HG02943 (cell line): ENCODE measurements around the gene RGL4.
"Not testable (repeated sequence)": the region's sequence is repeated elsewhere in the genome, so short reads cannot be mapped to it uniquely, and the experiment has no call there.

ENCODE experiments used
- ATAC-seq: cut with Tn5 transposase; IDR thresholded peaks from one replicate; pipeline ENCODE4 v1.9.1; 2021; ENCODE audit warnings: mild to moderate bottlenecking, low read depth, moderate library complexity; ENCODE audit not compliant: unreplicated experiment

Gene RGL4, protein sequence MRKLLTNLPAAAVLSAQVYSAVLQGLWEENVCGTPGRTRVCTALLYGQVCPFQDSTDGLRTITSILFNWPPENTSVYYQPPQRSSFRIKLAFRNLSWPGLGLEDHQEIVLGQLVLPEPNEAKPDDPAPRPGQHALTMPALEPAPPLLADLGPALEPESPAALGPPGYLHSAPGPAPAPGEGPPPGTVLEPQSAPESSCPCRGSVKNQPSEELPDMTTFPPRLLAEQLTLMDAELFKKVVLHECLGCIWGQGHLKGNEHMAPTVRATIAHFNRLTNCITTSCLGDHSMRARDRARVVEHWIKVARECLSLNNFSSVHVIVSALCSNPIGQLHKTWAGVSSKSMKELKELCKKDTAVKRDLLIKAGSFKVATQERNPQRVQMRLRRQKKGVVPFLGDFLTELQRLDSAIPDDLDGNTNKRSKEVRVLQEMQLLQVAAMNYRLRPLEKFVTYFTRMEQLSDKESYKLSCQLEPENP

DNA sequence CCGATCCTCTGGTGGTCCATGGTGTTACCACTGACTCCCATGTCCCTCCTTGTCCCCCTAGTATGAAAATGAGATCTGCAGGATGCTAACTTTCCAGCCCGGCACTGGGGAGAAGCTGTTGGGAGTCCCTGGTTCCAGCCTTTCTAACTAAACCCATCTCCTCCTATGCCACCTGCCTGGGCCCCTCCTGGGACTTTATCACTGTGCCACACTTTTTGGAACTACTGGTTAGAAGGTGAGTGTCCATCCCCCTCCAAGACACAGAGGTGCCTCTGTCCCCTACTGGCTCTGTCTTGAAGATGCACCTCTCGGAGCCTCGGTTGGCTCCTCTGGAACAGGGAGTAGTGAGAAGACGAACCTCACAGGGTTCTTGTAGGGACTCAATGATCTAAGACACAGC is at the start of gene RGL4:
RGL4 (plus strand) TSS at position 301 of the 400 bp plus-strand sequence. CDS start 1,018 bp downstream, outside the sequence.
- no peak for ATAC-seq

DNA sequence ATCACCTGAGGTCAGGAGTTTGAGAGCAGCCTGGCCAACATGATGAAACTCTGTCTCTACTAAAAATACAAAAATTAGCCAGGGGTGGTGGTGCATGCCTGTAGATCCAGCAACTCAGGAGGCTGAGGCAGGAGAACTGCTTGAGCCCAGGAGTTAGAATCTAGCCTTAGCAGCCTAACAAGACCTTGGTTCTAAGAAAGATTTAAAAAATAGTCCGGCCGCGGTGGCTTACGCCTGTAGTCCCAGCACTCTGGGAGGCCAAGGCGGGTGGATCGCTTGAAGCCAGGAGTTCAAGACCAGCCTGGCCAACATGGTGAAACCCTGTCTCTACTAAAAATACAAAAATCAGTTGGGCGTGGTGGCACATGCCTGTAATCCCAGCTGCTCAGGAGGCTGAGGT is 44.3 kb upstream of the RGL4 start:
- not testable (repeated sequence) for ATAC-seq

DNA sequence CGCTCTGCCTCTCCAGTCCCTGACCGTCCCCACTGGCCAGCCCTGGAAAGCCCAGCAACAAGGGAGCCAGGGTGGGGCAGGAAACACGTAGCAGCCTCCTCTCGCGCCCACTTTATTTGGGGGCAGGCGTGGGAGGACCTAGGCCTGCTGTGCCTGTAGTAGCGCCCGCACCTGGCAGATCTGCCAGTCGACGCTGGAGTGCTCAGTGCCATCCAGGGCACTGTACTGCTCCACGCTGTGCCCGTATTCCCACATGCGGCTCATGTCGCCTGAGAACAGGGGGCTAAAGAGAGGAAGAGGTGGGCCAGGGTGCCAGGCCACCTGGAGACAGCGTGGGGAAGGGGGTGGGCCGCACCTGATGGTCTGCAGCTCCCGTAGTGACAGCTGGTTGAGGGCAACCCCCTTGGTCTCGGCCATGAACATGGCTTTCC is 41.7 kb upstream of the RGL4 start:
- ATAC-seq, result no peak

DNA sequence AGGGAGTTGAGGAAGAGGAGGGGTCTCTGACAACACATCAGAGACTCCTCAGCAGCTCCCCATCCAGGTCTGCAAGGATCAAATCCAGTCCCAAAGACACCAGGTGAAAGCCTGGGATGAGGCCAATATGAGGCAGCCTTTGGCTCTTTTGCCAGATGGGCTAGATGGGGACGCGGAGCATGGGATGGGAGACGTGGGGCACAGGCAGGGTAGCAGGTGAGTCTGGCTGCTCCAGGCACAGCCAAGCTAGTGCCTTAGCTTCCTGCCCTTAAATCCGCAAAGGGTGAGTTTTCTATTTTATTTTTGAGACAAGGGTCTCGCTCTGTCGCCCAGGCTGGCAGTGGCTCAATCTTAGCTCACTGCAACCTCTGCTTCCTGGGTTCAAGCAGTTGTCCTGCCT is 39.1 kb upstream of the RGL4 start:
- ATAC-seq, result no peak

DNA sequence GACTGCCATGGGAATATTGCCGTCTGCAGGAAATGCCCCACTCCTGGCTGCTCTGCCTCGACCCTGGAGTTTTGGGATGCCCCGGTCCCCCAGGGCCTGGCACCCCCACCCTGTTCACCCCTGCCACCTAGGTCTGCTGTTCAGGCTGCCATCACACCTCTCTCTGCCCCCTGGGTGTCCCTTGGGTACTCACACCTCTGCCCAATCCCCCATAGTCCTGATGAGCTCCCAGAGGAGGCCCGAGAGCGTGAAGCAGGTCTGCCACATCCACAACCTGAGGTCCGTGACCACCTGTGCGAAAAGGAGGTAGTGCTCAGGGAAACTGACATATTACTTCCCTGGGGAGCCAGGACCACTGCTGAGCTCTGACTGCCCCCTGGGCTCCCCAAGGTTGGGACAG is 38.5 kb upstream of the RGL4 start:
- ATAC-seq, result no peak

DNA sequence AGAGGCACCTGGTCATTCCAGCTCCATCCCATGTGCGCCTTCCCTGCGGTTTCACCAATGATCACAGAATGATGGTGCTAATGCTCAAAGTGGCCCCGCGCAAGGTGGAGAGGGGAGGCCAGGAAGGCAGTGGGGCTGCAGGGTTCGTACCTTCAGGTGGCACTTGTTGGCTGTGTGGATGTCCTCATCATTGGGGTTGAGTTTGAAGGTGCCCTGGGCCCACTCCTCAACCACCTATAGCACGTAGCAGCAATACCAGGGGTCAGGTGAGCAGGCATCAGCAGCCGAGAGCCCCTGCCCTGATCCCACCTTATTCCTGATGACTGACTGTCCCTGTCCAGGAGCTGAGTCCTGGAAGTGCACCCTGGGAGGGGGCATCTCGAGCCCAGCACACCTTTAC is 38.1 kb upstream of the RGL4 start:
- ATAC-seq, result no peak

DNA sequence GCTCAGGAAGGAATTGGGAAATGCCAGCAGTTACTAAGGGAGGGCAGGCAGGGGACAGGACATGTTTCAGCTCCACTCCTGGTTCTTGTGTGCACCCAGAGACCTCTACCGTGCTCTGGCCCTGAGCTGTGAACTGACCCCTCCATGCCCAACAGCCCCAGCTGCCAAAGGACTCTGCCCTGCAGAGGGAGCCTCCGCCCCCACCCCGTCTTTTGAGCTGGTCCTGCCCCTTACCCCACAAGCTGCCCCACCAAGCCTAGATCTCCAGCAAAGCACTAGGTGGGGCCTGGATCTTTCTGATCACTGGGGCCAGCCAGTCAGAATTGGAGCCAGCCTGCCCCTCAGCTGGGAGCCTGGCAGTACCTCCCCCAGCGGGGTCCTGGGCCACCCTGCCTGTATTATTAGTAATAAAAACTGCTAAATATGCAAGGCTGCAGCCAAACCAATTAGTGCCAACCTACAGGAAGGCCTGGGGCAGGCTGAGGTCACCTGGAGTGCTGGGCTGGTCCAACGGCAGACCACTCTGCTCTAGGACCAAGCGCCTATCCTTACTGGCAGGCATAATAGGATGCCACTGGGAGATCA is 34.8 kb upstream of the RGL4 start:
- ATAC-seq, result no peak

DNA sequence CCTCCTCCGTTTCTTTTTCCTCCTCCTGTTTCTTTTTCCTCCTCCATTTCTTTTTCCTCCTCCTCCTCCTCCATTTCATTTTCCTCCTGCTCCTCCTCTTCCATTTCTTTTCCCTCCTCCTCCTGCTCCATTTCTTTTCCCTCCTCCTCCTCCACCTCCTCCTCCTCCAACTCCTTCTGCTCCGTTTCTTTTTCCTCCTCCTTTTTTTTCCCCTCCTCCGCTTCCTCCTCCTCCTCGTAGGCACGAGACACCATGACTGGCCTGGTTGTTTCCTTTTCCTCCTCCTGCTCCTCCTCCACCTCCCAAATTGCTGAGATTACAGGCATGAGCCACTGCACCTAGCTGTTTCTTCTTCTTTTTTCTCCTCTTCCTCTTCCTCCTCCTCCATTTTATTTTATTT is 33.1 kb upstream of the RGL4 start:
- no peak for ATAC-seq

DNA sequence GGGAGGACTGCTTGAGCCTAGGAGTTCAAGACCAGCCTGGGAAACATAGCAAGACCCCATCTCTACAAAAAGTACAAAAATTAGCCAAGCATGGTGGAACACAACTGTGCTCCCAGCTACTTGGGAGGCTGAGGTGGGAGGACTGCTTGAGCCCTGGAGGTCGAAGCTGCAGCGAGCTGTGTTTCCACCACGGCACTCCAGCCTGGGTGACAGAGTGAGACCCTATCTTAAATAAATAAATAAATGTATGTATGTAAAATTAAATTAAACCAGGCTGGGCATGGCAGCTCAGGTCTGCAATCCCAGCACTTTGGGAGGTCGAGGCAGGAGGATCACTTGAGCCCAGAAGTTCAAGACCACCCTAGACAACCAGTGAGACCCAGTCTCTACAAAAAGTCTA is 30.4 kb upstream of the RGL4 start:
- not testable (repeated sequence) for ATAC-seq

DNA sequence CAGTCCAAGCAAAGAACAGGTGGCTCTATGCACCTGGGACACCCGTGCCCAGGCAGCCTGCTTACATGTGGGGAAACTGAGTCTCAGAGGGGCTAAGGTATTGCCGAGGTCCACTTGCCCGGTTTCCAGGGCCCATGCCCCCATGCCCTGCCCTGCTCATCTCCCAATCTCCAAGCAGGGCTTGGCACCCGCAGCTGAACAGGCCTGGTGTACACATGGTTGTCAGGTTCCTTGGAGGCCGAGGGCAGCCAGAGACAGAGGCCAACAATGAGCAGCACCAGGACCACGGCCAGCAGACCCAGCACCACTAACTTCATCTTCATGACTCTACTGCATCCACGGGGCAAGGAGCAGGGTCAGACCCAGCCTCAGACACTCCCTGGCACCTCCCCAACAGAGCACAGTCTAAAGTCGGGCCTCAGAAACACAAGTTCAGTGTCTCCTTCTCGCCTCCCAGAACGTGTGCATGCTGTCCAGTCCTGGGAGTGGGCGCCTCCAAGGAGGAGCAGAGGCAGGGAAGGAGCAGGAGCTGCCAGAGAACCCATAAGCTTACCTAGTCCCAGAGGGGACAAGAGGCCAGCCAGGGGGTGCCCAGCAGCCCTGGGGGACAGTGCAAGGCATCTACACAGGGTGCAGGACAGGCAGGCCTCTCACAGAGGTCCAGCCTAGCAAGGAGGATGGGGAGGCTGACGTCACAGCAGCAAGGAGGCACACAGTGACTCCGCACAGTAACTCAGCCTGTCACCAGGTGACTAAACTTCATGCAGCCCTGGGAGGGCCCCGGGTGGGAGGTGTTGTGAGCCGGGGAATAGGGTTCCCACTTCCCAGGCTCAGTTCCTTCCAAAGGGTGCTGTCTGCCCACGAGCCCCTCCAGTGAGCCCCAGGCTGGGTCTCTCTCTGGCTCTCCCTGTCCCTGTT is 20.2 kb upstream of the RGL4 start:
- no peak for ATAC-seq

DNA sequence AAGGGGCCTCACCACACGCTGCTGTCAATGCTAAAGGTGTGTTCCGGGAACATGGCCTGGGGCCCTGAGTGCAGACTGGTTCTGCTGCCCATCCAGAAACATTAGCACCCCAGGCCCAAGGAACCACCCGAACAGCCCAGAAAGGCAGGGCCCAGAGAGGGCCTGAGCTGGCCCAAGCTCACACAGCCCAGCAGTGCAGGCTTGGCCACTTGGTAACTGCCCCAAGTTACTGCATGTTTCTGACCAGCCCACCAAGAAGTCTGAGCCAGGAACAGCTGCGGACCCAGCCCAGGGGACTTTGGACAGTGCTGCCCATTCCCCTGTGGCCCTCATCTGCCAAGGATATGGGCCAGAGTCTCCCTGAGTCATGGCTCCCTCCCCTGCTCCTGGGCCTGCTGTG is 19.4 kb upstream of the RGL4 start:
- not testable (repeated sequence) for ATAC-seq

DNA sequence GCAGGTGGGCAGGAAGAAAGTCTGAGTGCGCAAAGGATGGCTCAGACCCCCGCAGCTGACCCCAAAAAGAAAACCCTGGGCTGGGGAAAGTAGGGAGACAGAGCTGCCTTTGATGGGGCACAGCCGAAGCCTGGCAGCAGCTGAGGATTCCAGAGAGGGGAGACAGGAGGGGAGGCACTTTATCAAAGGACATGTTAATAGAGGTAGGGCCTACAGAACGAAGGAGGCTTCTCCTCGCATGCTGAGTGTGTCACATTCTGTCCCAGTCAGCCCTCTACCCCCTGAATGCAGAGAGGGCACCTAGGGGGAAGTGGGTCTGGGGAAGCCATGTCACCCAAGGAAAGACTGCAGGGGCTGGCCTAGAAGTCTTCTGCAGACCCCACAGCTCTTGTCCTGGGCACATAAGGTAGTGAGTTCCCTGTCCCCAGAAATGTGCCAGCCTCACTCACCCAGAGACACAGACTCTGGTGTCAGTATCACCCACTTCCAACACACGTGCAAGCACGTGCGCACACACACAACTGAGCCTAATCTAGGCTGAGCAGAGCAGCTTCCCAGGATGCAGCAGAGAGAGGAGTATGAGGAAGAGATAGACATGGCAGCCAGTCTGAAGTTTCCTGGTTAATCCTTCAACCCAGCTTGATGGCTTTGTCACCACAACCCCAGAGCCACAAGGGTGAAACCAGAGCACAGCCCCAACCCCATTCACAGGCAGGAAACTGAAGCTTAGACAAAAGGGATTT is 18.3 kb upstream of the RGL4 start:
- not testable (repeated sequence) for ATAC-seq

DNA sequence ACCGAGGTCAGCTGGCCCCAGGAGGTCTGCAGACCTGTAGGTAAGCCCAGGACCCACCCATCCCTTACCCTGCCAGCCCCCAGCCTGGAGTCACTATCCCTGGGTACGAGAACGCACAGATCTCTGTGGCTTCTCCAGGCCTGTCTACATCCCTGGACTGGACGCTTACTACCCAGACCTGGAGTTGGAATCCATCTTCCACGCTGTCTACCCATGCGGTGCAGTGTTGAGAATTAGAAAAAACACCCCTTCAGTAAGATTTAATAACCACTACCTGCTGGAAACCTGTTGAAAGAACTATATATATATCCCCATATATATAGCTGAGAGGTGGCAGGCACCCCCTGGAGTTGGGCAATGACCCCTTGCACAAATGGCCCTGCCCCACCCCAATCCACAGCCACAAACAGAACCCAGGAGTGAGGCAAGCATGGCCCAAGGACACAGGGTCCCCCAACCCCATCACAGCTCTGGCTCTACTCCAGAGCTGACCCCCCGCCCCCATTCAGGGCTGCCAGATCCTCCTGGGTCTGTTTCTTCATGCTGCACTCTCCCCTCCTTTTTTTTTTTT is 17.7 kb upstream of the RGL4 start:
- ATAC-seq, result no peak

DNA sequence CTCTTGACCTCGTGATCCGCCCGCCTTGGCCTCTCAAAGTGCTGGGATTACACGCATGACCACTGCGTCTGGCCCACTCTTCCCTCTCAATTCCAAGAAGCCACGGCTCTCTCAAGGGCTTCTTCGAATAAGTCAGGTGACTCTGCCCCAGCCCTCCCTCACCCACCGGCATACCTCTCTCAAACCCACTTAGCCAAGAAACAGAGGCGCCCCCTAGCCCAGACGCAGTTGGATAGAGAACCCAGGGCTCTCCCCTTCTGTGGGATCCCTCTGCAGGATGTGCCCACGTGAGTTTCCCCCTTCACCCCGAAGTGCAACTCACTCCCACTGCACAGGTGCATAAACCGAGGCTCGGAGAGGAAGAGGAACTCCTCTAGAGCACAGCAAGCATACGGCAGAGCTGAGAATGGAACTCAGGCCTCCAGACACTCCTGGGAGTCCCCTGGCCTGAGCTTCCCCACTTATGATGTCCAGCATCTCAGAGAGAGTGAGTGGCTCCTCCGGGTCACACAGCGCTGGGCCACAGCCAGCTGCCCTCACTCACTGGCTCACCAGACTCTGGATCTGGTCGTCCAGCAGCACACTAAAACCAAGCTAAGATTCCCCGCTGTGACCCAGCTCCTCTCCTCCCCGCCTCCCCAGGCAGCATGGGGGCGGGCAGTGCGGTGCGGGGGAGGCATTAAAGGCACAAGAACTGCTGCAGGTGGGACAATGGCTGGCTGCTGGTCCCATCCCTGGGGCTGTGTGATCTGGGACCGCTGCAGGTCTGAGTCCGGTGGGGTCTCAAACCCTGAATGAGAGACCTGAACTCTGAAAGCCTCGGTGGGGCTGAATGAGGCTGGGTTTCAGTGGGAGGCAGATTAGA is 16.8 kb upstream of the RGL4 start:
- no peak for ATAC-seq

DNA sequence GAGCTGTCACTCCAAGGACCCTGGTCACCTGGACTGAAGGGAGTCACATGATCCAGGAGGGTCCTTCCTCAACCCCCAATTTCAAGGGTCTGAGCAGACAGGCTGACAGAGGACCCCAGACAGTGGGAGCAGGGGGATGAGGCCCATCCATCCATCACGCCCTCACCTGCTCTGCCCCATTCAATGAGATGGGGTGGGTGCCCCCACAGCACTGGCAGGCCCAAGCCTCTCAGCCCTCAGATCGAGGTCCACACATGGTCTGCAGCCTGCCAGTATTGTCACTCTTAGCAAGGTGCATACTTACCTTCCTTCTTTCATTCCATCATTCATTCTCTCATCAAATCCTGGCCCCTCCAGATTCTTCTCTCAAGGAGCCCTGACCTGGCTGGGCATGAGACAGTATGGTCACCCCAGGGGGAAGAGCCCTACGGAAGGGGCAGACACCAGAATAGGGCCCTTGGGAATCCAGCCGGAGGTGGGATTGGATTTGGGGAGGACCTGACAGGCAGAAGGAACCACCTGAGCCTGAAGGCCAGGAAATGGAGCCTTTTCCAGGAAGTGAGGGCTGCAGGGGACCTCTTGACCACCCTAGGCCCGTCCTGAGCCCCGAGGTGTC is 15.8 kb upstream of the RGL4 start:
- ATAC-seq, result not testable (repeated sequence)

DNA sequence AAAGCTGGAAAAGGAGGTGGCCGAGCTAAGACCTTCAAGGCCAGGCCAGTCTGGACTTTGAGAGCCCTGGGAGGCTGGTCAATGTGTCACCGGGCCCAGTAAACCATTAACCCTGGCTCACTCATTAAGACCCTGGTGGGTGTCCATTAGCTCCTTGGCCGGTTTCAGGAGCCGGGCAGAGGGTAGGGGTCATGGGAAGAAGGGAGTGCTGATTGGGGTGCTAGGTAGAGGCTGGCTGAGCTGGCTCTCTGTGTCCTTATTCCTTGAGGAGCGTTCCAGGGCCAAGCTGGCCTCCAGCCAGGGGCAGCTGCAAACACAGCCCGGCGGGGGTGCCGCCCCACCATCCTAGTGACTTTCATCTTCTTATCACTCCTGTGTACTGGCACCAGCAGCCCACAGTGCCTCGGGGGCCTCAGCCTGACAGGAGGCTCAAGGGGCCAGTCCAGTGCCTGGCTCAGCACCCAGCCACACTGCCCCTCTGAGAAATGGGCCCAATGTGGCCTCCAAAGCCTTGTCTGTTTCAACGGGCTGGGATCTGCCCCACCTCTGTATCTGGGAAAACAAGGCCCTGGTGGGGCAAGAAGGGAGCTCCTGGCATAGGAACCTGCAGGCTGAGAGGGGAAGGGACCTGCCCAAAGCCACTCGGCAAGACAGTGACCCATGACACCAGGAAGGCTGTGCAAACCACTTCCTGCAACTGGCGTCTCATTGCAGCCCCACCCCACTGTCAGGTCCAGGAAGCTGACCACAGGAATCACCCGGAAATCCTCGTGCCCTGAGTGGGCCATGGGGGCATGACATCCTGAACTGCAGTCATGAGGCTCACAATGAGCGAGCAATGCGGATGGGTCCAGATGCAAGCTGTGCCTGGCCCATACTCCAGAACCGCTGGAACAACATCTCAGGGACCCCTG is 15.1 kb upstream of the RGL4 start:
- no peak for ATAC-seq

DNA sequence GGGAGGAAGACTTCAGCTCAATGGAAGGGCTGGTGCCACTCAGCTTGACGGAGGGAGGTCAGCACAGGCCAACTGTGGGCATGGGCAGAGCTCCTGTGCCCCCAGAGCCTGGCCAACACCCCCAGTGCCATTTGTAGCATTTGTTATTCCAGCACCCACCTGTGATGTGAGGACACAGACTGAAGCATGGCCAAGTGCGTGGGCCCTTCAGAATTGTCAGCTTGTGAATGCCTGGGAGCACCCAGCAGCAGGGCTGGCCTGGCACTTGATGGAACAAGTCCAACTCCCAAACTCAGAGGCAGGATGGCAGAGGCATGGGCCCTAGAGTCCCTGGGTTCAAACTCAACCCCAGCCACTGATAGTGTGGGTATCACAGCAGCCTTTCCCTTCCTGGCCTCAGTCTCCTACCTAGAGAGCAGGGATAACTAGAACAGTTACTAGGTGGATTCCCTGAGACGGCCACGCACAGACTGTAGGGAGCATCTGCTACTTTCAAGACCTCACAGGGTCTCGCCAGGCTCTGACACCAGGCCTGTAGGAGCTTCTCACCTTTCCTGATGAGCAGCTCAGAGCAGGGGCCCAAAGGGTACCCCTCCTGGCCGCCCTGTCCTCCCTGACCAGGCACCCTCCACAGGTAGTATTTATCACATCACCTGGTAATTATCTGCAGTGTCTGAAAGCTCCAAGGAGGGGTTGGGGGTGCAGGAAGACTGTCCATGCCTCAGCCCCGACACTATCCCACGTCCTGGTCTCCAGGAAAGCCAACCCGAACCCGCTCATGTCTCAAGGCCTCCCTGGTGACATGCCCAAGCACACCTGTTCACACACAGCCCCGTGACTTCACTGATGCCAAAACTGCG is 13.7 kb upstream of the RGL4 start:
- not testable (repeated sequence) for ATAC-seq
